Stimulated activated CD4-positive, alpha-beta T cell treated with anti-CD3 and anti-CD28 coated beads, TNF-alpha, amount 100 ng/mL, for 48 hours (primary cell): ENCODE results near the gene TOP3B.

Experiments
- DNase-seq, 3 donors: peaks; one replicate each; pipeline ENCODE4 v3.0.0-alpha.2; 2020; ENCODE audit warnings: low read depth in 3 of 3

TOP3B gene

GRCh38 chr22:21978564-21979386 lies 3.8 kb downstream of the TOP3B start:
- DNase-seq, result no peak

DNA sequence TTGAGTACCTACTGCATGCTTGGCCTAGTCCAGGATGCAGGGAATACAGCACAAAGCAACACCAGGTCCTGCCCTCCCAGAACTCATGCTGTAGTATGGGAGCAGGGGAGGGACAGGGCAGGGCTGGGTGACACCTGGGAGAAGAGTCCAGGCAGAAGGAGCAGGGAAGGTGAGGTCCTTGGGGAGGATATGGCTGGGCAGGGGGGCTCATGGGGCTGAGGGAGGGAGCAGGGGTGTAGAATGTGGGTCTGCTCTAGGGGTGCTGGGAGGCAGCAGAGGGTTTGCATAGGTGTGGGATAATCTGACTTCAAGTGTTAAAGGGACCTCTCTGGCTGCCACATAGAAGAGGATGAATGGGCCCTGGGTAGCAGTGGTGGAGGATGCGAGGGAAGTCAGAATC lies 4.8 kb downstream of the TOP3B start:
- no peak for DNase-seq

GRCh38 chr22:21975854-21976345 lies 6.7 kb downstream of the TOP3B start:
- DNase-seq, result no peak

GRCh38 chr22:21975273-21975672 lies 7.3 kb downstream of the TOP3B start:
- no peak for DNase-seq

DNA sequence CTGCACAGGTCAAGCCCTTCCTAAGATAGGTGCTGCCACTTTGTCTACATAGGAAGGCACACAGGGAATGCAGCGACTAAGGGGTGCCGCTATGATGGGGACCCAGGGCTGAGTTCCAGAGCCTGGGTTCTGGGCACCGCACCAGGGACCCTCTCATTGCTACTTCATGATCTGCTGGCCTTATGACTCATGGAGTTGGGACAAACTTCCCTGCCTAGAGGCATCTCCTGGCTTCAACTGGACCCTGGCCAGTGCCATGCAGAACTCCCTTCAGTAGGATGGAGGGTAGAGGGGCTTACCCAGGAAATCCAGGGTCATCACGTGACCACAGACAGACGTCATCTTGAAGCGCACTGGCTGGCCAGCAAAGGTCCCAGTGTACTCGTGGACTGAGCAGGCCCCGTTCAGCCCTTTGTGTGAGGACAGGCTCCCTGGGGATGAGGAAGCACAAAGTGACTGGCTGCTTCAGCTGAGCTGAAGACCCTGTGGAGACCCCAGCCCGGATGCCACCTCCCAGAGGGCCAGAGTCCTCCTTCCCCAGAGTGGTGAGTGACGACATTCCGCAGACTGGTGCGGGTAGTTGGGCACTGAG lies 8.4 kb downstream of the TOP3B start:
- no peak for DNase-seq

- DNase-seq, result no peak
Observed at GRCh38 chr22:21972806-21973205, 9.8 kb downstream of the TOP3B start.

GRCh38 chr22:21972293-21972779 lies 10.3 kb downstream of the TOP3B start:
- peak; percentile 18 to 38 (median 24) for DNase-seq

- DNase-seq, result no peak
Observed at GRCh38 chr22:21971858-21972275, 10.7 kb downstream of the TOP3B start.

- DNase-seq, result no peak
Observed at GRCh38 chr22:21970800-21971617, 11.6 kb downstream of the TOP3B start.

DNA sequence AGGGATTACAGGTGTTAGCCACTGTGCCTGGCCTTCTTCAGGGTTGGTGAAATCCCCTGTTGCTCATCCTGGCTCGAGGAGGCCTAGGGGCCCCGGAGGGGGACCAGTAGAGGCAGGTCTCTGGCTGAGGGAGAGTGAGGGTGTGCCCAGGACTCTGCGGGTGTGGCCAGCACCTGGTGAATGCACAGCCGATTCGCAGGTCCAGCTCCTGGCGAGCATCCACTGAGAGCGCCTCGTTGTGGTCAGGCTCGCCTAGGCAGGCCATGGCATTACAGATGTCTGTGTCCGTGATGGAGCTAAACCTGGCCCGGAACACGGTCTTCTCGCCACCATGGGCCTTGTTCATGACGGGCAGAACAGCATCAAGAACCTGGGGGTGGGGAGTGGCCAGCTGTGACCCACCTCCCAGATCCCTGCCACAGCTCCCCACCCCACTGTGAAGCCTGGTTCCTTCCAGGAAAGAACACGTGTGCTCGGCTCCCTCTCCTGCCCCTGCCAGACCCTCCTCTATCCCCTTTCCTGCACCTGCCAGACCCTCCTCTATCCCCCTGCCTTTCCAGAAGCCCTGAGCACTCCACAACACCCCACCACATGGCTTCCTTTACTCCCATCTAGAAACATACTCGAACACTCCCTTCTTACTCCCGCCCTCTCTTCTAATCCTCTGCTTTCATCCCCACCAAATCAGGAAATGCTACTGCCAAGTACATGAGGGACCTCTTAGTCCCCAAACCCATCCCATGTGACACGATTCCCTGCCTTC lies 12.4 kb downstream of the TOP3B start:
- no peak for DNase-seq

DNA sequence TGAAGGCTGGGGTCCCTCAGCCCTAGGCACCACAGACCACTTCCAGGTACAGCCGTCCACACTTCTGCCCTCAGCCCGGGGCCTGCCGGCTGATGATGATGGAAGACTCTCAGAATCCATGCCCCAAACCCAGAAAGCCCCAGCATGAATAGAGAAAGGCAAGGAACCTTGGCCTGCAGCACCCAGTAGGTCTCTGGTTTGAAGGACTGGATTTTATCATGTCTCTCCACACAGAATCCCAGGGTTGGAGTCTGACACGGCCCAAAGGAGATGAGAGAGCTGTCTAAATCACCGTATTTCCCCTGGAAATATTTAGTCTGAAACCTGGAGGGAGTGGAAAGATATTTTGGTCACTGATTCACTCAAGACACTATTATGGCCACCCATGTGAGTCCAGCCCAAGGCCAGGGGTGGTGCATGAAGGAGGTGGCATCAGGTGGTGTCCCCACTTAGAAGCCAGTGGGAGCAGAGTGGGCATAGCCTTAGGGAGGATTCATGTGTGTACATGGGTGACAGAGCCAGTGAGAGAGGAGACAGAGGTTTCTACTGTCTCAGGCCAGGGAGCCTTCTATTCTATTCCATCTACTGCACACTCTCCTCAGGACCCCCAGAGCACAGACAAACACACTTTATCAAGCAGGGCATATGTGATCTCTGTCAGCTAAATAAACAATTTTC lies 14.0 kb downstream of the TOP3B start:
- DNase-seq, result no peak

- DNase-seq, result no peak
Observed at GRCh38 chr22:21967693-21968271, 14.8 kb downstream of the TOP3B start.

DNA sequence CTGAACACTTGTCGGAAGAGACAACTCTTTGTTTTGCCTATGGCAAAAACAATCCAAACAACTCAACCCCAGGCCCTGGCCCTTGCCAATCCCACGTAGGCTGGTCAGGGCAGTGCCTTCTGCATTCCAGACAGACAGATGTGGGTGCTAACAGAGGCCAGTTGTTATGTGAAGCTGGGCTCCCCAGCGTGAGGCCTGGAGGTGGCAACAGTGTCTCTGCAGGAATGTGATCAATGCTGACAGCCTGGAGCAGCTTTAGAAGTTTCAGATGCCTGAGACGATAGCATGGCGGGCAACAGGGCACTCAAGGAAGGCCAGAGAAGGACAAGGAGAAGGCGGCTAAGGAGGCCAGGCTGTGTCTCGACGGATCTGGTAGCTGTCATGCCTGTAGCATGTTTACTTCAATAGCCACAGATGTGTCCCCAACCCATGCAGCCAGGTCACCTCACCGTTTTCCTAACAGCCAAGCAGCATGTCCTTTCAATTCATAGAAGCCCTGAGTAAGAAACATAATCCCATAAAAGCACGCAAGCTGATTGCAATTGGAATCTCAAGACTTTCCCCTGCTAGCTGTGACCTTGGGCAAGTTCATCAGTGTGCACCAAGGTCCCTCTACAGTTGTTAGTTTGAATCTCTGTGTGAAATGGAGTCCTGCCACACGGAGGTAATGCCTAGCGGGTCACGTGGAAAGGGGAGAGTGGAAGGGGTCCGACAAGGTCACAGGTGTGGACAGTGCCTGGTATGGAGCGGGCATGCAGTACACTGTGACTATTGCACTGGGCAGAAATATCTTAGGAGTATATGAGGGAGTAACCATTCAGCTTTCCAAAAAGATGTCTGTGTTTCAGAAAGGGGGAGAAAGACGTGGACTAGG lies 15.7 kb downstream of the TOP3B start:
- no peak for DNase-seq

DNA sequence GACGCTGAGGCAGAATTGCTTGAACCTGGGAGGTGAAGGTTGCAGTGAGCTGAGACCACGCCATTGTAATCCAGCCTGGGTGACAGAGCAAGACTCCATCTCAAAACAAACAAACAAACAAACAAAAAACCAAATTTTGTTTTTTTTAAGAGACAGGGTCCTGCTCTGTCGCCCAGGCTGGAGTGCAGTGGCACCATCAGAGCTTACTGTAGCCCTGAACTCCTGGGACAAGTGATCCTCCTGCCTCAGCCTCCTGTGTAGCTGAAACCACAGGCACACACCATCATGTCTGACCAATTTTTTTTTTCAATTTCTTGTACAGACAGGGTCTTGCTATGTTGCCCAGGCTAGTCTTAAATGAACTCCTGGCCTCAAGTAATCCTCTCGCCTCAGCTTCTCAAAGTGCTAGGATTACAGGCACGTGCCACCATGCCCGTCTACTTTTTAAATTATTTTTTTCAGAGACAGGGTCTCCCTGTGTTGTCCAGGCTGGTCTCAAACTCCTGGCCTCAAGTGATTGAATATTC lies 16.8 kb downstream of the TOP3B start:
- no peak for DNase-seq

GRCh38 chr22:21964918-21965484 lies 17.6 kb downstream of the TOP3B start:
- DNase-seq, result no peak

DNA sequence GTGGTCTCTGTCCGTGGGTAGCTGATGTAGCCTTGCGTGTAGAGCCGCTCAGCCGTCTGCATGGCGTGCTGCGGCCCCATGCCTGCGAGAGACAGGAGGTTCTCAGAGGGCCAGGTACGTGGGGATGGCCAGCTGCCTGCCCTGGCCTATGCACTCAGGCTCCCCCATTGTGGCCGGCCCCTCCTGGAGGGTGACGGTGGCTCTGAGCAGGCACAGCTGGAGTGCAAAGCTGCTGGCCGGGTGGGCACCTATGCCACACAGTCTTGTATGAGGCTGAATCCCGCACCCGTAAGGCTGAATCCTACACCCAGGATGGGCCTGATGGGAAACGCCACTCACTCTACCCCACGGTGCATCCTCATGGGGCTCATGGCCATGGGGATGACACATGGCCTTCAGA lies 18.4 kb downstream of the TOP3B start:
- no peak for DNase-seq

- no peak for DNase-seq
Observed at GRCh38 chr22:21963790-21964211, 18.8 kb downstream of the TOP3B start.

GRCh38 chr22:21963286-21963685 lies 19.3 kb downstream of the TOP3B start:
- no peak for DNase-seq

DNA sequence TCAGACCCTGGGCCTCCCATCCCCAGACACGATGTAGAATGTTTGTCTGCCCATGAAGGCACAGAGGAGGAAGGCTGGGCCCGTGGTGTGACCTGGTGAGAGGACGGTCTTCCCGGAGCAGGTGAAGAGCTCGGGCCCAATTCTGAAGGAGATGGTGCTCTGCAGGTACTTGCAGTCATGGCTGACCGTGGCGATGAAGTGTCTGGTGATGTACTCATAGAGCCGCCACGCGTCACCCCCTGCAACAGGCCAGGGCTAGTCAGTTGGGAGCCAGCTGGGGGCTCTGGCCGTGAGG lies 20.0 kb downstream of the TOP3B start:
- no peak for DNase-seq
